GM23338 (cell line): ENCODE data around the gene FAM168A. TPM values are rescaled to one million over a fixed set of nuclear protein-coding genes. Genes with fewer than 3 reads are reported as not detected.

Experiments used
- ATAC-seq: fragments of 200-7000 bp; cut with Tn5 transposase; 3 replicates; pipeline ENCODE4 v1.9.1; 2020
- DNase-seq: peaks from one replicate; pipeline ENCODE4 v3.0.0-alpha.2; 2015; ENCODE audit warnings: low spot score
- H2AFZ ChIP-seq: fragments of 200-600 bp; sonication (generic); 2 replicates; pipeline ENCODE4 v1.8.0; 2016; ENCODE audit warnings: antibody characterized with exemption, mild to moderate bottlenecking, moderate library complexity
- H3F3A ChIP-seq: fragments of 200-600 bp; sonication (generic); replicated peaks from 2 replicates; pipeline ENCODE4 v1.8.0; 2017; ENCODE audit warnings: antibody characterized with exemption, mixed run types, low read depth
- H3K27ac ChIP-seq: fragments of 200-600 bp; sonication (generic); 2 replicates; pipeline ENCODE4 v1.6.1; 2016; ENCODE audit warnings: low read depth
- H3K27me3 ChIP-seq: fragments of 200-600 bp; sonication (generic); 2 replicates; pipeline ENCODE4 v1.8.0; 2016; ENCODE audit warnings: mild to moderate bottlenecking, mixed run types, moderate library complexity; ENCODE audit not compliant: insufficient read depth
- H3K36me3 ChIP-seq: fragments of 200-600 bp; sonication (generic); 2 replicates; pipeline ENCODE4 v1.8.0; 2016; ENCODE audit warnings: mild to moderate bottlenecking; ENCODE audit not compliant: insufficient read depth
- H3K4me1 ChIP-seq: fragments of 200-600 bp; sonication (generic); 2 replicates; pipeline ENCODE4 v1.8.0; 2016; ENCODE audit warnings: mild to moderate bottlenecking, moderate library complexity; ENCODE audit not compliant: insufficient read depth
- H3K4me2 ChIP-seq: fragments of 200-600 bp; sonication (generic); 2 replicates; pipeline ENCODE4 v1.7.1; 2017; ENCODE audit warnings: mixed run types
- H3K4me3 ChIP-seq: fragments of 200-600 bp; sonication (generic); 2 replicates; pipeline ENCODE4 v1.6.1; 2016; ENCODE audit warnings: mixed run types
- H3K79me2 ChIP-seq: fragments of 200-600 bp; sonication (generic); replicated peaks from 2 replicates; pipeline ENCODE4 v1.8.0; 2017; ENCODE audit warnings: mild to moderate bottlenecking; ENCODE audit not compliant: insufficient read depth
- H3K9me2 ChIP-seq: fragments of 200-600 bp; sonication (generic); 2 replicates; pipeline ENCODE4 v1.8.0; 2017; ENCODE audit not compliant: insufficient read depth
- H4K20me1 ChIP-seq: fragments of 200-600 bp; sonication (generic); replicated peaks from 2 replicates; pipeline ENCODE4 v1.8.0; 2017; ENCODE audit warnings: mild to moderate bottlenecking; ENCODE audit not compliant: insufficient read depth
- H3K27ac Mint-ChIP-seq: 2 replicates; pipeline ENCODE4 v1.8.0; 2020; ENCODE audit warnings: inconsistent platforms, mild to moderate bottlenecking, moderate library complexity, mixed read lengths
- H3K27me3 Mint-ChIP-seq: 3 replicates; pipeline ENCODE4 v1.8.0; 2022; ENCODE audit warnings: low read depth, mild to moderate bottlenecking, moderate library complexity, mixed read lengths, inconsistent platforms; ENCODE audit not compliant: insufficient read depth, poor library complexity
- H3K36me3 Mint-ChIP-seq: 3 replicates; pipeline ENCODE4 v1.8.0; 2021; ENCODE audit warnings: low read depth, mild to moderate bottlenecking, inconsistent platforms, moderate library complexity, mixed read lengths
- H3K4me1 Mint-ChIP-seq: 3 replicates; pipeline ENCODE4 v1.8.0; 2020; ENCODE audit warnings: mild to moderate bottlenecking, inconsistent platforms, mixed read lengths
- H3K4me3 Mint-ChIP-seq: 3 replicates; pipeline ENCODE4 v1.8.0; 2021; ENCODE audit warnings: moderate library complexity, mild to moderate bottlenecking, inconsistent platforms, mixed read lengths
- H3K9me3 Mint-ChIP-seq: 3 replicates; pipeline ENCODE4 v1.8.0; 2020; ENCODE audit warnings: moderate library complexity, mild to moderate bottlenecking, inconsistent platforms, mixed read lengths
- CREB1 ChIP-seq: fragments of 250-450 bp; sonication (Bioruptor Pico); IDR thresholded peaks from 2 replicates; pipeline ENCODE4 v1.5.0; 2020; ENCODE audit warnings: low read depth, mild to moderate bottlenecking, moderate library complexity
- EZH2 ChIP-seq: fragments of 200-600 bp; sonication (generic); IDR thresholded peaks from one replicate; pipeline ENCODE4 v1.8.0; 2017; ENCODE audit warnings: antibody characterized with exemption, mild to moderate bottlenecking, low read depth; ENCODE audit not compliant: unreplicated experiment
- EZH2phosphoT487 ChIP-seq: fragments of 200-600 bp; sonication (generic); IDR thresholded peaks from one replicate; pipeline ENCODE4 v1.8.1; 2018; ENCODE audit warnings: antibody characterized with exemption; ENCODE audit not compliant: unreplicated experiment
- JUNB ChIP-seq: IDR thresholded peaks from one replicate; pipeline ENCODE4 v1.6.1; 2016; ENCODE audit warnings: antibody characterized with exemption; ENCODE audit not compliant: unreplicated experiment
- NANOG ChIP-seq: IDR thresholded peaks from 2 replicates; pipeline ENCODE4 v1.6.1; 2016; ENCODE audit warnings: antibody characterized with exemption, borderline replicate concordance
- POLR2AphosphoS5 ChIP-seq: IDR thresholded peaks from 2 replicates; pipeline ENCODE4 v1.6.1; 2016; ENCODE audit warnings: antibody characterized with exemption, low read depth
- STAT1 ChIP-seq: IDR thresholded peaks from one replicate; pipeline ENCODE4 v1.6.1; 2016; ENCODE audit warnings: antibody characterized with exemption; ENCODE audit not compliant: unreplicated experiment
- ZNF114 ChIP-seq: fragments of 250-450 bp; sonication (Bioruptor Pico); IDR thresholded peaks from 2 replicates; pipeline ENCODE4 v1.5.0; 2020; ENCODE audit warnings: mild to moderate bottlenecking, moderate library complexity
- ZNF331 ChIP-seq: fragments of 250-450 bp; sonication (Bioruptor Pico); IDR thresholded peaks from 2 replicates; pipeline ENCODE4 v1.5.0; 2020; ENCODE audit warnings: low read depth, mild to moderate bottlenecking, moderate library complexity
- long read RNA-seq: library from polyadenylated mRNA; unstranded; transcript quantifications from one replicate; pipeline ENCODE4 v2.0.0, GENCODE V29; 2020; ENCODE audit not compliant: unreplicated experiment
- polyA plus RNA-seq: library from polyadenylated mRNA; unstranded; fragments of >200 nt; fragmentation: Nextera tagmentation; extraction: Ambion mirVana; gene quantifications from 2 replicates; pipeline ENCODE4 v1.2.1, GENCODE V29; 2016
- total RNA-seq: library from RNA; depleted of rRNA; stranded (reverse); fragments of >200 nt; shearing (Covaris generic); gene quantifications from 2 replicates; pipeline ENCODE4 v1.2.3, GENCODE V29; 2014; rRNA removed
- TF ChIP-seq, protein P1 (sequence below), 2 experiments: fragments of 200-600 bp in 1 of 2; sonication (generic) in 1 of 2; conservative IDR thresholded peaks; 2 replicates each; pipeline versions ENCODE4 v1.5.1 to v1.6.1; 2016 to 2017; ENCODE audit warnings: antibody characterized with exemption in 2 of 2, low read depth in 2 of 2, mild to moderate bottlenecking in 2 of 2, moderate library complexity in 1 of 2
- TF ChIP-seq, protein P2 (sequence below): fragments of 250-450 bp; sonication (Bioruptor Pico); IDR thresholded peaks from 2 replicates; pipeline ENCODE4 v1.5.0; 2020; ENCODE audit warnings: mild to moderate bottlenecking, moderate library complexity
- TF ChIP-seq, protein P3 (sequence below): IDR thresholded peaks from one replicate; pipeline ENCODE4 v1.6.1; 2018; ENCODE audit warnings: antibody characterized with exemption; ENCODE audit not compliant: unreplicated experiment

FAM168A gene, protein sequence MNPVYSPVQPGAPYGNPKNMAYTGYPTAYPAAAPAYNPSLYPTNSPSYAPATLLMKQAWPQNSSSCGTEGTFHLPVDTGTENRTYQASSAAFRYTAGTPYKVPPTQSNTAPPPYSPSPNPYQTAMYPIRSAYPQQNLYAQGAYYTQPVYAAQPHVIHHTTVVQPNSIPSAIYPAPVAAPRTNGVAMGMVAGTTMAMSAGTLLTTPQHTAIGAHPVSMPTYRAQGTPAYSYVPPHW
- total RNA-seq: 17.9 and 20.3 TPM in 2 replicates
- polyA plus RNA-seq: 8.0 and 9.6 TPM in 2 replicates
- long read RNA-seq: 0 reads

DNA sequence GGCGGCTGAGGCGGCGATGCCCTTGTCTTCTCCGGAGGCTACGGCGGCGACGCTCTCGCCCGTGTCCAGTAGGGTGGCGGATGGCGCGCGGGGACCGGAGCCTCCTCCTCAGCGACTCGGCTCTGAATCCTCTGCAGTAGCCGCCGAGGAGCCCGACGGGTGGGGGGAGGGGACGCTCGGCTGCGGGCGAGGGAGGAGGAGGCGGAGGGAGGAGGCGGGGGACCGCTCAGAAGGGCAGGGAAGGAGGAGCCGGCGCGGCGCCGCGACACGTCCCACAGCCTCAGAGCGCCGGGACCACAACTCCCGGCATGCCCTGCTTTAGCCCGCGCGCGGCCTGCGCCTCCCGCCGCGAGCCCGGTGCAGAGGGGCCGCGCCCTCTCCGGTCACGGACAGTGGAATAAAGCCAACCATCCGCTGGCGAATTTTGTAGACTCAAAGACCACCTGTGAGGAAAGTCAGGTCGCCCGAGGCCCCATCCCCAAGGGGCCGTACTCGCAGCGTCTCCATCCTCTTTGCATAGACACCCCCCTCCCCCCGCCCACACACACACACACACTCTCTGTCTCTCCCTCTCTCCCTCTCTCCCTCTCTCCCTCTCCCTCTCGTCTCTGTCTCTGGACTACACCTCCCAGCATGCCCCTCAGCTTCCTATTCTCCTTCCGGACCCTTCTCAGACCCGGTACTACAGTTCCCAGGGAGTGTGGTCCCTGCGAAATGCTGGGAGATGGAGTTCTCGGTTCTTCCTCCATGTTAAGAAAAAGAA is at the start of gene FAM168A:
Gene FAM168A, minus strand, starts transcription at position 157 of the 763 bp plus-strand sequence. CDS start 129,638 bp downstream, outside the sequence.
- Histone ChIP-seq H3K4me2 (peak within 1 kb of the TSS; percentile 86), H3K79me2 (peaks cover 43% of the 10 kb centered on the region), H3K27ac (peak within 1 kb of the TSS; percentile 84; the same call in 1 of the 2 replicates), H3K36me3 (no peaks in the 10 kb centered on the region), H2AFZ (peak within 1 kb of the TSS; percentile 78; the same call in 1 of the 2 replicates), H3F3A (no peaks in the 10 kb centered on the region), H3K4me3 (peak within 1 kb of the TSS; percentile 55), H3K4me1 (peaks cover 28% of the 10 kb centered on the region), H3K27me3 (no peaks in the 10 kb centered on the region), H3K9me2 (no peaks in the 10 kb centered on the region), H4K20me1 (no peaks in the 10 kb centered on the region; the same call in 1 of the 2 replicates)
- H3K4me3 Mint-ChIP-seq: peak within 1 kb of the TSS; percentile 89
- H3K27me3 Mint-ChIP-seq: peaks cover 8% of the 10 kb centered on the region
- H3K4me1 Mint-ChIP-seq: peaks cover 33% of the 10 kb centered on the region
- peak; percentile 93 for ATAC-seq
- H3K27ac Mint-ChIP-seq: peak within 1 kb of the TSS; percentile 91
- peak; percentile 99 for DNase-seq
- no peaks in the 10 kb centered on the region; the same call in 2 of the 3 replicates for H3K36me3 Mint-ChIP-seq
- H3K9me3 Mint-ChIP-seq: no peaks in the 10 kb centered on the region
- peak; percentile 87 for TF ChIP-seq CREB1 (CRISPR knock-in tag)
- TF ChIP-seq, protein P1, sequence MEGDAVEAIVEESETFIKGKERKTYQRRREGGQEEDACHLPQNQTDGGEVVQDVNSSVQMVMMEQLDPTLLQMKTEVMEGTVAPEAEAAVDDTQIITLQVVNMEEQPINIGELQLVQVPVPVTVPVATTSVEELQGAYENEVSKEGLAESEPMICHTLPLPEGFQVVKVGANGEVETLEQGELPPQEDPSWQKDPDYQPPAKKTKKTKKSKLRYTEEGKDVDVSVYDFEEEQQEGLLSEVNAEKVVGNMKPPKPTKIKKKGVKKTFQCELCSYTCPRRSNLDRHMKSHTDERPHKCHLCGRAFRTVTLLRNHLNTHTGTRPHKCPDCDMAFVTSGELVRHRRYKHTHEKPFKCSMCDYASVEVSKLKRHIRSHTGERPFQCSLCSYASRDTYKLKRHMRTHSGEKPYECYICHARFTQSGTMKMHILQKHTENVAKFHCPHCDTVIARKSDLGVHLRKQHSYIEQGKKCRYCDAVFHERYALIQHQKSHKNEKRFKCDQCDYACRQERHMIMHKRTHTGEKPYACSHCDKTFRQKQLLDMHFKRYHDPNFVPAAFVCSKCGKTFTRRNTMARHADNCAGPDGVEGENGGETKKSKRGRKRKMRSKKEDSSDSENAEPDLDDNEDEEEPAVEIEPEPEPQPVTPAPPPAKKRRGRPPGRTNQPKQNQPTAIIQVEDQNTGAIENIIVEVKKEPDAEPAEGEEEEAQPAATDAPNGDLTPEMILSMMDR (conservative IDR thresholded peaks at IDR 0.05; ENCODE audit: low read depth in 2 of 2): 0 out of 4 replicates have a peak, but pooled peaks of 1 of the 2 experiments have one; percentile 12
- no peak for TF ChIP-seq EZH2
- TF ChIP-seq, protein P2, sequence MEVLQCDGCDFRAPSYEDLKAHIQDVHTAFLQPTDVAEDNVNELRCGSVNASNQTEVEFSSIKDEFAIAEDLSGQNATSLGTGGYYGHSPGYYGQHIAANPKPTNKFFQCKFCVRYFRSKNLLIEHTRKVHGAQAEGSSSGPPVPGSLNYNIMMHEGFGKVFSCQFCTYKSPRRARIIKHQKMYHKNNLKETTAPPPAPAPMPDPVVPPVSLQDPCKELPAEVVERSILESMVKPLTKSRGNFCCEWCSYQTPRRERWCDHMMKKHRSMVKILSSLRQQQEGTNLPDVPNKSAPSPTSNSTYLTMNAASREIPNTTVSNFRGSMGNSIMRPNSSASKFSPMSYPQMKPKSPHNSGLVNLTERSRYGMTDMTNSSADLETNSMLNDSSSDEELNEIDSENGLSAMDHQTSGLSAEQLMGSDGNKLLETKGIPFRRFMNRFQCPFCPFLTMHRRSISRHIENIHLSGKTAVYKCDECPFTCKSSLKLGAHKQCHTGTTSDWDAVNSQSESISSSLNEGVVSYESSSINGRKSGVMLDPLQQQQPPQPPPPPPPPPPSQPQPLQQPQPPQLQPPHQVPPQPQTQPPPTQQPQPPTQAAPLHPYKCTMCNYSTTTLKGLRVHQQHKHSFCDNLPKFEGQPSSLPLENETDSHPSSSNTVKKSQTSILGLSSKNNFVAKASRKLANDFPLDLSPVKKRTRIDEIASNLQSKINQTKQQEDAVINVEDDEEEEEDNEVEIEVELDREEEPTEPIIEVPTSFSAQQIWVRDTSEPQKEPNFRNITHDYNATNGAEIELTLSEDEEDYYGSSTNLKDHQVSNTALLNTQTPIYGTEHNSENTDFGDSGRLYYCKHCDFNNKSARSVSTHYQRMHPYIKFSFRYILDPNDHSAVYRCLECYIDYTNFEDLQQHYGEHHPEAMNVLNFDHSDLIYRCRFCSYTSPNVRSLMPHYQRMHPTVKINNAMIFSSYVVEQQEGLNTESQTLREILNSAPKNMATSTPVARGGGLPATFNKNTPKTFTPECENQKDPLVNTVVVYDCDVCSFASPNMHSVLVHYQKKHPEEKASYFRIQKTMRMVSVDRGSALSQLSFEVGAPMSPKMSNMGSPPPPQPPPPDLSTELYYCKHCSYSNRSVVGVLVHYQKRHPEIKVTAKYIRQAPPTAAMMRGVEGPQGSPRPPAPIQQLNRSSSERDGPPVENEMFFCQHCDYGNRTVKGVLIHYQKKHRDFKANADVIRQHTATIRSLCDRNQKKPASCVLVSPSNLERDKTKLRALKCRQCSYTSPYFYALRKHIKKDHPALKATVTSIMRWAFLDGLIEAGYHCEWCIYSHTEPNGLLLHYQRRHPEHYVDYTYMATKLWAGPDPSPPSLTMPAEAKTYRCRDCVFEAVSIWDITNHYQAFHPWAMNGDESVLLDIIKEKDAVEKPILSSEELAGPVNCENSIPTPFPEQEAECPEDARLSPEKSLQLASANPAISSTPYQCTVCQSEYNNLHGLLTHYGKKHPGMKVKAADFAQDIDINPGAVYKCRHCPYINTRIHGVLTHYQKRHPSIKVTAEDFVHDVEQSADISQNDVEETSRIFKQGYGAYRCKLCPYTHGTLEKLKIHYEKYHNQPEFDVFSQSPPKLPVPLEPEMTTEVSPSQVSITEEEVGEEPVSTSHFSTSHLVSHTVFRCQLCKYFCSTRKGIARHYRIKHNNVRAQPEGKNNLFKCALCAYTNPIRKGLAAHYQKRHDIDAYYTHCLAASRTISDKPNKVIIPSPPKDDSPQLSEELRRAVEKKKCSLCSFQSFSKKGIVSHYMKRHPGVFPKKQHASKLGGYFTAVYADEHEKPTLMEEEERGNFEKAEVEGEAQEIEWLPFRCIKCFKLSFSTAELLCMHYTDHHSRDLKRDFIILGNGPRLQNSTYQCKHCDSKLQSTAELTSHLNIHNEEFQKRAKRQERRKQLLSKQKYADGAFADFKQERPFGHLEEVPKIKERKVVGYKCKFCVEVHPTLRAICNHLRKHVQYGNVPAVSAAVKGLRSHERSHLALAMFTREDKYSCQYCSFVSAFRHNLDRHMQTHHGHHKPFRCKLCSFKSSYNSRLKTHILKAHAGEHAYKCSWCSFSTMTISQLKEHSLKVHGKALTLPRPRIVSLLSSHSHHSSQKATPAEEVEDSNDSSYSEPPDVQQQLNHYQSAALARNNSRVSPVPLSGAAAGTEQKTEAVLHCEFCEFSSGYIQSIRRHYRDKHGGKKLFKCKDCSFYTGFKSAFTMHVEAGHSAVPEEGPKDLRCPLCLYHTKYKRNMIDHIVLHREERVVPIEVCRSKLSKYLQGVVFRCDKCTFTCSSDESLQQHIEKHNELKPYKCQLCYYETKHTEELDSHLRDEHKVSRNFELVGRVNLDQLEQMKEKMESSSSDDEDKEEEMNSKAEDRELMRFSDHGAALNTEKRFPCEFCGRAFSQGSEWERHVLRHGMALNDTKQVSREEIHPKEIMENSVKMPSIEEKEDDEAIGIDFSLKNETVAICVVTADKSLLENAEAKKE (CRISPR knock-in tag): no peak
- TF ChIP-seq STAT1: no peak
- no peak for TF ChIP-seq ZNF331 (CRISPR knock-in tag)
- TF ChIP-seq POLR2AphosphoS5: peak; percentile 66
- TF ChIP-seq, protein P3, sequence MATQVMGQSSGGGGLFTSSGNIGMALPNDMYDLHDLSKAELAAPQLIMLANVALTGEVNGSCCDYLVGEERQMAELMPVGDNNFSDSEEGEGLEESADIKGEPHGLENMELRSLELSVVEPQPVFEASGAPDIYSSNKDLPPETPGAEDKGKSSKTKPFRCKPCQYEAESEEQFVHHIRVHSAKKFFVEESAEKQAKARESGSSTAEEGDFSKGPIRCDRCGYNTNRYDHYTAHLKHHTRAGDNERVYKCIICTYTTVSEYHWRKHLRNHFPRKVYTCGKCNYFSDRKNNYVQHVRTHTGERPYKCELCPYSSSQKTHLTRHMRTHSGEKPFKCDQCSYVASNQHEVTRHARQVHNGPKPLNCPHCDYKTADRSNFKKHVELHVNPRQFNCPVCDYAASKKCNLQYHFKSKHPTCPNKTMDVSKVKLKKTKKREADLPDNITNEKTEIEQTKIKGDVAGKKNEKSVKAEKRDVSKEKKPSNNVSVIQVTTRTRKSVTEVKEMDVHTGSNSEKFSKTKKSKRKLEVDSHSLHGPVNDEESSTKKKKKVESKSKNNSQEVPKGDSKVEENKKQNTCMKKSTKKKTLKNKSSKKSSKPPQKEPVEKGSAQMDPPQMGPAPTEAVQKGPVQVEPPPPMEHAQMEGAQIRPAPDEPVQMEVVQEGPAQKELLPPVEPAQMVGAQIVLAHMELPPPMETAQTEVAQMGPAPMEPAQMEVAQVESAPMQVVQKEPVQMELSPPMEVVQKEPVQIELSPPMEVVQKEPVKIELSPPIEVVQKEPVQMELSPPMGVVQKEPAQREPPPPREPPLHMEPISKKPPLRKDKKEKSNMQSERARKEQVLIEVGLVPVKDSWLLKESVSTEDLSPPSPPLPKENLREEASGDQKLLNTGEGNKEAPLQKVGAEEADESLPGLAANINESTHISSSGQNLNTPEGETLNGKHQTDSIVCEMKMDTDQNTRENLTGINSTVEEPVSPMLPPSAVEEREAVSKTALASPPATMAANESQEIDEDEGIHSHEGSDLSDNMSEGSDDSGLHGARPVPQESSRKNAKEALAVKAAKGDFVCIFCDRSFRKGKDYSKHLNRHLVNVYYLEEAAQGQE: no peak
- TF ChIP-seq EZH2phosphoT487: no peak
- no peak for TF ChIP-seq ZNF114
- TF ChIP-seq JUNB: no peak
- no peak for TF ChIP-seq NANOG
